Activated CD4-positive, CD25-positive, alpha-beta regulatory T cell (primary cell): Measurements from ENCODE around the gene SYT17.

Experiments
- DNase-seq, 4 experiments: peaks; one replicate each; lab custom pipeline; 2025; lab: John Stamatoyannopoulos, UW

SYT17 gene

GRCh38 chr16:19218581-19218980 lies 50.5 kb downstream of the SYT17 start:
- no peak for DNase-seq

- no peak for DNase-seq
These were observed 51.8 kb downstream of the SYT17 start for GRCh38 chr16:19219836-19220235.

- DNase-seq = peak in 1 of 4 experiments; percentile 2
These were observed 55.5 kb downstream of the SYT17 start for GRCh38 chr16:19223235-19224170.

GRCh38 chr16:19225651-19226050 lies 57.6 kb downstream of the SYT17 start:
- no peak for DNase-seq

GRCh38 chr16:19227643-19228042 lies 59.6 kb downstream of the SYT17 start:
- no peak for DNase-seq

GRCh38 chr16:19228052-19228451 lies 60.0 kb downstream of the SYT17 start:
- DNase-seq = no peak

GRCh38 chr16:19228575-19228974 lies 60.5 kb downstream of the SYT17 start:
- no peak for DNase-seq

GRCh38 chr16:19230575-19230974 lies 62.5 kb downstream of the SYT17 start:
- DNase-seq = no peak

GRCh38 chr16:19231881-19232280 lies 63.8 kb downstream of the SYT17 start:
- DNase-seq = no peak

- no peak for DNase-seq
These were observed 64.9 kb downstream of the SYT17 start for GRCh38 chr16:19232988-19233387.

GRCh38 chr16:19235478-19235877 lies 67.4 kb downstream of the SYT17 start:
- DNase-seq = no peak

- DNase-seq = no peak
These were observed 67.8 kb downstream of the SYT17 start for GRCh38 chr16:19235886-19236285.

- DNase-seq = no peak
These were observed 68.6 kb downstream of the SYT17 start for GRCh38 chr16:19236561-19237209.

- DNase-seq = no peak
These were observed 70.4 kb downstream of the SYT17 start for GRCh38 chr16:19238406-19238805.

GRCh38 chr16:19239511-19240155 lies 71.6 kb downstream of the SYT17 start:
- no peak for DNase-seq

GRCh38 chr16:19240494-19240893 lies 72.5 kb downstream of the SYT17 start:
- no peak for DNase-seq

GRCh38 chr16:19241512-19241911 lies 73.5 kb downstream of the SYT17 start:
- DNase-seq = no peak

- no peak for DNase-seq
These were observed 74.1 kb downstream of the SYT17 start for GRCh38 chr16:19242186-19242585.

- no peak for DNase-seq
These were observed 75.0 kb downstream of the SYT17 start for GRCh38 chr16:19242987-19243575.

GRCh38 chr16:19245326-19245925 lies 77.4 kb downstream of the SYT17 start:
- DNase-seq = no peak

GRCh38 chr16:19252904-19253303 lies 84.9 kb downstream of the SYT17 start:
- no peak for DNase-seq

GRCh38 chr16:19254611-19255010 lies 86.6 kb downstream of the SYT17 start:
- DNase-seq = no peak
